NCI-H82 treated with DMSO at 0.1 percent for 48 hours (cell line): ENCODE data around the gene SLC9A5.

Source experiments
- DNase-seq: peaks from one replicate; lab custom pipeline; 2025; ENCODE audit not compliant: unreplicated experiment; lab: John Stamatoyannopoulos, UW

The SLC9A5 gene

GRCh38 chr16:67280090-67281015 is 31.6 kb downstream of the SLC9A5 start:
- no peak for DNase-seq

GRCh38 chr16:67281536-67282446 is 33.0 kb downstream of the SLC9A5 start:
- DNase-seq: no peak

- DNase-seq: no peak
Measured at GRCh38 chr16:67282447-67282805, 33.6 kb downstream of the SLC9A5 start.

GRCh38 chr16:67283039-67283825 is 34.5 kb downstream of the SLC9A5 start:
- no peak for DNase-seq

DNA sequence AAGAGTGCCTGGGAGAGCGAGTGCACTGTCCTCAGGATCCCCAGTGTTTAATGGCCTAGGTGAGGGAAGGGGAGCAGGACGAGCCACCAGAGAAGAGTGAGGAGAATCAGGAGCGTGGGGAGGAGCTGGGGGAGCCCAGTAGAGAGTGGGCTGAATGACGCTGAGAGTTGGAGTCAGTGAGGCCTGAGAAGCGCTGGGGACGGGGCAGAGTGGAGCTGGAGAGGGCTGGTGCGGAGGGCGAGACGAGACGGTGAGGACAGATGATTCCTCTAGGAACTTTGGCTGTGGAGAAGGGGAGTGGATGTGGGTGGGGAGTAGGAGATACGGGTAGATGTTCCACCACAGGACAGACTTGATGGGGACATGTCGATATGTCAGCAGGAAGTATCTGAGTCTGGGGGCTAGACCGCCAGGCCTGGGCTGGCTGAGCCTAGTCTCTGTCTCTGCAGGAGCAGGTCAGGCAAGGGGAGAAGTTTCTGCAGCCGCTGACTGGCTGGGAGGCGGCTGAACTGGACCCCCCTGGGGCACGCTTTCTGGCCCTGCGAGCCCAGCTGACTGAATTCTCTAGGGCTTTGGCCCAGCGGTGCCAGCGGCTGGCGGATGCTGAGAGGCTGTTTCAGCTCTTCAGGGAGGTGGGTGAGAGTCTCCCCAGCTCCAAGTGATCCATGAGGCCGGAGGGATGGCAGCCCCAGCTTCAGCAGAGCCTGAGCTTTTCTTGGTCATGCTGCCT is 35.2 kb downstream of the SLC9A5 start:
- DNase-seq: no peak

GRCh38 chr16:67284699-67285646 is 36.2 kb downstream of the SLC9A5 start:
- DNase-seq: no peak

DNA sequence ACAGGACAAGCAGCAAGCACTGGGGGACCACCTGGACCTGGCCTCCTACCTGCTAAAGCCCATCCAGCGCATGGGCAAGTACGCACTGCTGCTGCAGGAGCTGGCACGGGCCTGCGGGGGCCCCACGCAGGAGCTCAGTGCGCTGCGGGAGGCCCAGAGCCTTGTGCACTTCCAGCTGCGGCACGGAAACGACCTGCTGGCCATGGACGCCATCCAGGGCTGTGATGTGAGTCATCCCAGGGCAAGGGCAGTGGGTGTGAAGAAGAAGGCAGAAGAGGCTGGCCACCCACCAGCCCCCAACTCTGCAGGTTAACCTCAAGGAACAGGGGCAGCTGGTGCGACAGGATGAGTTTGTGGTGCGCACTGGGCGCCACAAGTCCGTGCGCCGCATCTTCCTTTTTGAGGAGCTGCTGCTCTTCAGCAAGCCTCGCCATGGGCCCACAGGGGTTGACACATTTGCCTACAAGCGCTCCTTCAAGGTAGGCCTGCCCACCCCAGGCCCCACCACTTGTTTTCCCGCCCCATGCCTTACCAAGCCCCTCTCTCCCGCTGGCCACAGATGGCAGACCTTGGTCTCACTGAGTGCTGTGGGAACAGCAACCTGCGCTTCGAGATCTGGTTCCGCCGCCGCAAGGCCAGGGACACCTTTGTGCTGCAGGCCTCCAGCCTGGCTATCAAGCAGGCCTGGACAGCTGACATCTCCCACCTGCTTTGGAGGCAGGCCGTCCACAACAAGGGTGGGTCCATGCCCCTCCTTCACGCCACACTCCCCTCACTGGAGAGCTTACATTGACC is 37.9 kb downstream of the SLC9A5 start:
- DNase-seq: no peak

DNA sequence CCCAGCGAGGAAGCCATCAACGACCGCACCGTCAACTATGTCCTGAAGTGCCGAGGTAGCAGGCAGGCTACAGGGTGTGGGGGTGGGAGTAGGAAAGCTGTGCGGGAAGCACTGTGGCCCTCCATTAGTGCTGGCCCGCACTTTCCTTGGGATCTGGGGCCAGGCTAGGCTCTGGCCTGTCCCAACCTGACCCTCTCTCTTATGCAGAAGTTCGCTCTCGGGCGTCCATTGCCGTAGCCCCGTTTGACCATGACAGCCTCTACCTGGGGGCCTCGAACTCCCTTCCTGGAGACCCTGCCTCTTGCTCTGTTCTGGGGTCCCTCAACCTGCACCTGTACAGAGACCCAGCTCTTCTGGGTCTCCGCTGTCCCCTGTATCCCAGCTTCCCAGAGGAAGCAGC is 39.2 kb downstream of the SLC9A5 start:
- DNase-seq: no peak

DNA sequence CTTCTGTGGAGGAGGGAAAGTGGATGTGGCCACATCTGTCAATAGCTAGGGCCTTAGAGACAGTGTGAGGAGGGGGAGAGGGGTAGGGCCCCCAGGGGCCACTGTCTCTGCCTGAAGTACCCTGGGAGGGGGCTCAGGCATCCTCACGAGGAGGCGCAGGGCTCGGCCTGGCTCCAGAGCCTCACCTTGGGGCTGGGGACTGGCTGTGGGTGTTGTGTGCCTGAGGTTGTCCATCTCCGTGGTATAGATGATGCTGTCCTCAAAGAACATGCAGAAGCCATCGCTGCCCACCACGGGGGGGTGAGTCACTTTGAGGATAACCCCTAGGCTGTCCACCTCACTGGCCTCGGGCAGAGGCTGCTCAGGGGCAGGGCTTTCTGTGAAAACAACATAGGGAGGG is 42.7 kb downstream of the SLC9A5 start:
- no peak for DNase-seq

DNA sequence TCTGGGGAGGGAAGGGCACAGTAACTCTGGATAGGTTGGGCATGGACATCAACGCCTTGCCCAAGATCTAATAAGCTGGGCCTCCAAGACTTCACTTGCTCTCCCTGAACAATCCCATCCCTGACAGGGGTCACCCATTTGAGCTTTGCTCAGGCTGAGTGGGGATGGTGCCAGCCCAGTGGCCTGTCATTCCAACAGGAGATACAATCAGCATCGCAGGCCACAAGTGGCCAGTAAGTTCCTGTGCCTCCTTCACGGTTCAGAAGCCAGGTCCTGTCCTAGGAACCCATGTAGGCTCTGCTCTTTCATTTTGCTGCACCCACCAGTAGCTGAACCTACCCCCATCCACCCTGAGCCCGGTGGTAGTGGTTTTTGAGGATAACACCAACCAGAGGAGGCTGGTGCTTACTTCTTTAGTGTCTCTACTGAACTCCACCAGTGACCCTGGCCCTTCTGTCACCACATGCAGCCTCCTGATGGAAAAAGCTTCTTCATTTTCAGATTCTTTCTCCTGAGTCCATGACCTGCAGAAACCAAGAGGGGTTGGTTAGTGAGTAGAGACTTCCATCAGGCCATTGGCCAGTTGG is 45.5 kb downstream of the SLC9A5 start:
- no peak for DNase-seq

GRCh38 chr16:67294938-67295361 is 46.2 kb downstream of the SLC9A5 start:
- no peak for DNase-seq

DNA sequence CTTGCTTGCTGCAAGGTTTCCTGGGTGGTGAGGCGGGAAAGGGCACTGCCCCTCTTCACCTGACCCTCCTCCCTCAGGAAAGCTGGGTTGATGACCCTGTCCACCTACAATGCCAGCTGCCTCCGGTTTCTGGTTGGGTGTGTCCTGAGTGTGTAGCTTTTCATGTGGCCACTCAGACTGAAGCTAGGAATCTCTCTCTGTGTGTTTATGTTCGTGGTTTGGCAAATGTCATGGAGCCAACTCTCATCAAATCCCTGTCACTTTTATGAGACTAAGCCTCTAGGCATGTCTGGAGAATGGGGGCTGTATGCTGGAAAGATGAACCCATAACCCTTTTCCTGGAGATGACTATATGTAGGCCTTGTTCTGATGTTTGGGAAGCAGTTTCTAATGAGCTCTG is 47.6 kb downstream of the SLC9A5 start:
- DNase-seq: no peak

- no peak for DNase-seq
Measured at GRCh38 chr16:67298277-67298676, 49.5 kb downstream of the SLC9A5 start.

DNA sequence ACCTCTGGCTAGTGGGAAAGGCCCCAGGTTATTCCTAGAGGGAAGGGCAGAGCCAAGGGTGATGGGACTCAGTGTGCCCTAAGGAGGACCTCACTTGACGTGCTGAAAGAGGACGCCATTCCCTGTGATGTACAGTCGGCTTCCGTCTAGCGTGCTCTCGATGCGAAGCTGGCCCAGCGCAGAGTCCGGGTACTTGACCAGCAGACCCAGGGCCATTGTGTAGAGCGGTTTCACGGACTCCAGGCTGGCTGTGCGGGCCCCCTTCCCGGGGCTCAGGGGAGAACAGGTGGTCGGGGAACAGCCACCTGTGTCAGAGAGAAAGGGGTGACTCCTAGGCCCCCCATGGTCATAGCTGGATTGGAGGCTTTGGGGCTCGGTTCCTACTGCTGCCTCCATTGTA is 50.5 kb downstream of the SLC9A5 start:
- DNase-seq: no peak

- DNase-seq: no peak
Measured at GRCh38 chr16:67301080-67301782, 52.5 kb downstream of the SLC9A5 start.

GRCh38 chr16:67302076-67302475 is 53.3 kb downstream of the SLC9A5 start:
- DNase-seq: no peak

- DNase-seq: no peak
Measured at GRCh38 chr16:67302970-67303369, 54.2 kb downstream of the SLC9A5 start.

DNA sequence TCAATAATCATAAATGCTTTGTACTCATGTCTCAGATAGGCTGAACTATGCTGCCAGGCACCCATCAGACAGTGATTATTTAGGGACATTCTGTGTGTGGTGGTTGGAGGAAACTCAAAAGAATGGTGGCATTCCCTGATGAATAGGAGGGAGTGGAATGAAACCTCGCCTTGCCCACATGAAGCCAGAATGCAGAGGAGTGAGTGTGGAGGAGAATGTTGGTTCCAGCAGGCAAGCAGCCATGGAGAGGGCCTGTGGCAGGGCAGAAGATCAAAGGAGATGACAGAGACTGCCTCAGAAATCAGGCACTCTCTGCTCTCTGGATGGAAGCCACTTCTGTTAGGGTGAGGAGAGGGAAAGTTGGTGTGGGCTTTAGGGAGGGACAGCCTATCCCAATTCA is 55.2 kb downstream of the SLC9A5 start:
- no peak for DNase-seq
